IMR-90 (cell line): Measurements from ENCODE around the gene NKX6-2.

Experiments used
- BHLHE40 ChIP-seq: fragments of 150-350 bp; IDR thresholded peaks from 2 replicates; pipeline ENCODE4 v1.6.1; 2016; ENCODE audit warnings: mild to moderate bottlenecking, low read depth, low read length
- CEBPB ChIP-seq: IDR thresholded peaks from 2 replicates; pipeline ENCODE4 v1.6.1; 2012; ENCODE audit warnings: low read depth, low read length, improper control_type of control experiment
- CTCF ChIP-seq: conservative IDR thresholded peaks from 2 replicates; pipeline ENCODE4 v1.5.1; 2012; ENCODE audit warnings: mild to moderate bottlenecking, low read depth, low read length, improper control_type of control experiment
- FOS ChIP-seq: fragments of 150-350 bp; IDR thresholded peaks from 2 replicates; pipeline ENCODE4 v1.6.1; 2016; ENCODE audit warnings: low read depth, low read length
- MAFK ChIP-seq: IDR thresholded peaks from 2 replicates; pipeline ENCODE4 v1.6.1; 2012; ENCODE audit warnings: low read depth, low read length, improper control_type of control experiment
- MAZ ChIP-seq: IDR thresholded peaks from 2 replicates; pipeline ENCODE4 v1.6.1; 2012; ENCODE audit warnings: low read depth, mild to moderate bottlenecking, low read length, improper control_type of control experiment, moderate library complexity, borderline replicate concordance
- NFE2L2 ChIP-seq: fragments of 150-350 bp; IDR thresholded peaks from 2 replicates; pipeline ENCODE4 v1.6.1; 2016; ENCODE audit warnings: low read depth, mild to moderate bottlenecking, low read length
- POLR2A ChIP-seq: IDR thresholded peaks from 2 replicates; pipeline ENCODE4 v1.6.1; 2012; ENCODE audit warnings: mild to moderate bottlenecking, low read depth, low read length
- RAD21 ChIP-seq: IDR thresholded peaks from 2 replicates; pipeline ENCODE4 v1.6.1; 2012; ENCODE audit warnings: low read length, improper control_type of control experiment
- RFX5 ChIP-seq: IDR thresholded peaks from 2 replicates; pipeline ENCODE4 v1.8.0; 2012; ENCODE audit warnings: low read depth, mild to moderate bottlenecking, low read length, moderate library complexity
- SMC3 ChIP-seq: fragments of 150-350 bp; IDR thresholded peaks from 2 replicates; pipeline ENCODE4 v1.6.1; 2016; ENCODE audit warnings: low read depth, mild to moderate bottlenecking, antibody characterized with exemption, low read length, moderate library complexity
- USF2 ChIP-seq: fragments of 150-350 bp; IDR thresholded peaks from 2 replicates; pipeline ENCODE4 v1.6.1; 2017; ENCODE audit warnings: mild to moderate bottlenecking, antibody characterized with exemption, low read length, low read depth

DNA sequence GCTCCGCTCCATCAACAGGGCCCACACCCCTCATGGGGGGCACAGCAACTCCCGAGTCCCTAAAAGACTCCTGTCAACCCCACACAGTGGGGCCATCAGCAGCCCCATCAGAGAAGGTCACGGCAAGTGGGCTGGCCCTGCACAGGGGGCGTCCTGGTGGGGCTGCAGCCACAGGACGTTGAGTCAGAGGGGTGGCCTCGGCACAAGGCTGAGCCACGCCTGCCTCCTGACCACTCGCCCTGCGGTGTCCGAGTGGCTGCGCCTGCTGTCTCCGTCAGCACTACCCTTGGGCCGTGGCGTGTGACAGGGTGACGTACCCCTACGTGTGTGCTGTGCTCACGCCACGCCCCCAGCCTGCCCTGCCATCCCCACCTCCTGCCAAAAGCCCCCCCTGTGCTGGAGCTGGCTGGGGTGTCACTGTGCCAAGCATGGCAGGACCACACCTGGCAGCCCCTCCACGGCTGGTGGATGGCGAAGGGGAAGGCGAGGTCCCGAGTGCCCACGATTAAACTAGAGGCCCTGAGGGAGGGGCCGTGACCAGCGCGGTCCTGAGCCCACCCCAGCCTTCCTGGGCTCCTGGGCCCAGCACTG is 26.0 kb upstream of the NKX6-2 start:
- TF ChIP-seq CTCF (no peak), POLR2A (no peak), MAFK (no peak), NFE2L2 (no peak), RAD21 (no peak), RFX5 (no peak), USF2 (no peak), BHLHE40 (no peak), MAZ (no peak), CEBPB (no peak), SMC3 (no peak), FOS (no peak)
